GM12892 (cell line): ENCODE data around the gene NCR2.

Experiments
- DNase-seq: peaks from one replicate; pipeline ENCODE4 v3.0.0; 2011; ENCODE audit not compliant: insufficient read length
- FAIRE-seq: peaks from 2 replicates; lab custom pipeline; 2011; peaks lifted over from hg19 to GRCh38; lab: Jason Lieb, UNC
- POLR2A ChIP-seq: IDR thresholded peaks from 2 replicates; pipeline ENCODE4 v1.6.1; 2011; ENCODE audit warnings: low read depth, low read length, control low read depth
- POLR2AphosphoS5 ChIP-seq: IDR thresholded peaks from 2 replicates; pipeline ENCODE4 v1.6.1; 2011; ENCODE audit warnings: low read depth, low read length, control low read depth
- TAF1 ChIP-seq: IDR thresholded peaks from 2 replicates; pipeline ENCODE4 v1.6.1; 2011; ENCODE audit warnings: low read depth, mild to moderate bottlenecking, control low read depth, low read length, borderline replicate concordance

Gene NCR2

DNA sequence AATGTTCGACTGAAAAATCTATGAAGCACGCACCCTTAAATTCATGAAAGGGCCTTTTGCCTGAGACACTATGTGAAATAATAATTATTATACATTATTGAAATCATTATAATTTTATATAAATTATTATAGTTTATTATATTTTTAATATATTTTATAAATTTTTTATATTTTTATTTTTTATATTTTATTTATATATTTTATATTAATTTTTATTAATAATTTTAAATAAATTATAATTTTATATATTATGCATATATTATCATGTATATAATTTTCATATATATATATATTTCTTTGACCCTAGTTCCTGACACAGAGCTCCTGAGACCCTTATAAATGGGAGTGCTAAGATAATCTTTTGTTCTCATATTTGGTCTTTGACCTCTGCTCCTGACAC lies 13.5 kb downstream of the NCR2 start:
- DNase-seq (no peak), FAIRE-seq (no peak)
- no peak for TF ChIP-seq POLR2AphosphoS5

DNA sequence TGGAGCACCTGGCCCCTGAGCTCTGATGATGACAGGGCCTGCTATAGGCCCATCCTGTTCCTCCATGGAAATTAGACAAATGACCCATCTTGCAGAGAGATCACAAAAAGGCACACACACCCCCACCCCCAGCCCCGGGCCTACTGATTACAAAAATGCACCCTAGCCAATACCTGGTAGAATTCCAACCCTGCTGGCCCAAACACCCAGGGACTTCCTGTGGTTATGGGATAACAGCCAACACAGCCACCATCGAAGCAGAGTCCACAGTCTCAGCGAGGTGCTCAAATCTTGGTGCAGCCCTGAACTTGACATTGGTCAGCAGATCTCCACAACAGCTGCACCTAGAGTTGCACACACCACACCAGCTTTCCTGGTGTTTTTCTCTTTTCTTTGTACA lies 17.0 kb downstream of the NCR2 start:
- no peak for FAIRE-seq
- DNase-seq = no peak

DNA sequence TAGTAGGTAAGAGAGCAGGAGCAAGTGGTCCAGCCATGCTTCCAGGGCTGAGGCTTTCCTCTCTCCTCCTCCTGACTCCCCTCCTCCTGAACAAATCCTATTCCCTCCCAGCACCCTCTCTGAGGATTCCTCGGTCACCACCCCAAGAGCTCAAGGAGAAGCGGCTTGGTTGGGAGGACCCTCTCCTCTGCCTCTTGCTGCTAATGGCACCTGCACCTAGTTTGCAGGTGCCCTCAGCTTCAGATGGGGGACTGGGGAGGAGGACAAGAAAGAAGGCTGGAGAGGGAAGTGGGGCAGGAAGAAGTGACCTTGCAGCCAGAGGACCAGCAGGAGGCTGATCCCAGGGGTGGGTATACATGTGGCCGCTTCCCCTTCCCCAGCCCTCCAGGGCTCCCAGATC lies 17.5 kb downstream of the NCR2 start:
- no peak for FAIRE-seq

More for the DNA sequence above, 17.0 kb downstream of the NCR2 start:
- no peak for TF ChIP-seq TAF1
- no peak for TF ChIP-seq POLR2A
- TF ChIP-seq POLR2AphosphoS5 = no peak

DNA sequence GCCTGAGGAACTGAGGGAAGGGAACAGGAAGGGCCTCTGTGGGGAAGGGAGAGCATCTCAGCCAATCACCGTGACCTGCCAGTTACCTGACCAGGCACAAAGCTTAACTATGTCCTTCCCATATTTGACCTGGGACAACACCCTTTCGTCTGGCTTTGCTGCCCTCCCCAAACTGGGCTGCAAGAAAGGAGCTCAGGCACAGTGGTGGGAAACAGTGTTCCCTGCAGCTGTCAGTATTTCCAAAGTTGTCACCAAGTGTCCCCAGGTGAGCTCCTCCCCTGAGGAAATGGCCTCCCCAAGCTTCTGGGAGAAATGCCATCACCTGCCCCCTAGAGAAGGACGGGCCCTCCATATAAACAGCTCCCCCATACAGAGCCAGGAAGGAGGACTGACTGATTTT lies 17.9 kb downstream of the NCR2 start:
- TF ChIP-seq TAF1 (no peak), POLR2AphosphoS5 (no peak), POLR2A (no peak)
- FAIRE-seq (no peak), DNase-seq (no peak)

More for the DNA sequence above, 17.5 kb downstream of the NCR2 start:
- DNase-seq = no peak
- TF ChIP-seq POLR2AphosphoS5 = no peak
- TF ChIP-seq TAF1 = no peak
- TF ChIP-seq POLR2A = no peak

DNA sequence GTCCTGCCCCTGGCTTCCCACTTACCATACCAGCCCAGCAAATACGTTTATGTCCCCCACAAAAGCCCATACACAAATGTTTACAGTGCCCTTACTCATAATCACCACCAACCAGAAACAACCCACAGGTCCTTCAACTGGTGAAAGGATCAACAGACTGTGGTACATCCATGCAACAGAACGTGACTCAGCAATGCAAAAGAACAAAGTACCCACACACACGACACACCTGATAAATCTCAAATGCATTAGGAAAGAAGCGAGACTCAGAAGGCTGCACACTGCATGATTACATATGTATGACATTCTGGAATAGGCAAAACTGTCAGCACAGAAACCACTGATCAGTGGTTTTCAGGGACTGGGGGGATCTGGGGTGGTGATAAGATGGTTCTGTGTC lies 20.5 kb downstream of the NCR2 start:
- TF ChIP-seq POLR2A (no peak), POLR2AphosphoS5 (no peak), TAF1 (no peak)
- no peak for FAIRE-seq
- DNase-seq = no peak

GRCh38 chr6:41356825-41357224 lies 21.4 kb downstream of the NCR2 start:
- TF ChIP-seq POLR2A = no peak
- TF ChIP-seq TAF1 = no peak
- no peak for TF ChIP-seq POLR2AphosphoS5
- FAIRE-seq (no peak), DNase-seq (no peak)

- FAIRE-seq = no peak
- DNase-seq = no peak
These were observed 23.1 kb downstream of the NCR2 start for GRCh38 chr6:41358503-41358902.

GRCh38 chr6:41359617-41360313 lies 24.4 kb downstream of the NCR2 start:
- FAIRE-seq = no peak
- TF ChIP-seq POLR2A (no peak), TAF1 (no peak), POLR2AphosphoS5 (no peak)

More at GRCh38 chr6:41358503-41358902, 23.1 kb downstream of the NCR2 start:
- TF ChIP-seq POLR2AphosphoS5 (no peak), POLR2A (no peak), TAF1 (no peak)

DNA sequence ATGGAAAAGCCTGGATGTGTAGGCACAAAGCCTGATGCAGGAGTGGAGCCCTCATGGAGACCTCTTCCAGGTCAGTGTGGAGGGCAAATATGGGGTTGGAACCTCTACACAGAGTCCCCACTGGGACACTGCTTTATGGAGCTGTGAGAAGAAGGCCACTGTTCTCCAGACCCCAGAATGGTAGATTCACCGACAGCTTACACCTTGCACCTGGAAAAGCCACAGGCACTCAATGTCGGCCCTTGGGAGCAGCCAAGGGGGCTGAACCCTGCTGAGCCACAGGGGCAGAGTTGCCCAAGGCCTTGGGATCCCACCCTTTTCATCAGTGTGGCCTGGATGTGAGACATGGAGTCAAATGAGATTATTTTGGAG lies 24.9 kb downstream of the NCR2 start:
- DNase-seq = no peak
- FAIRE-seq = no peak
- TF ChIP-seq TAF1 (no peak), POLR2A (no peak), POLR2AphosphoS5 (no peak)

More at GRCh38 chr6:41359617-41360313, 24.4 kb downstream of the NCR2 start:
- DNase-seq = no peak

DNA sequence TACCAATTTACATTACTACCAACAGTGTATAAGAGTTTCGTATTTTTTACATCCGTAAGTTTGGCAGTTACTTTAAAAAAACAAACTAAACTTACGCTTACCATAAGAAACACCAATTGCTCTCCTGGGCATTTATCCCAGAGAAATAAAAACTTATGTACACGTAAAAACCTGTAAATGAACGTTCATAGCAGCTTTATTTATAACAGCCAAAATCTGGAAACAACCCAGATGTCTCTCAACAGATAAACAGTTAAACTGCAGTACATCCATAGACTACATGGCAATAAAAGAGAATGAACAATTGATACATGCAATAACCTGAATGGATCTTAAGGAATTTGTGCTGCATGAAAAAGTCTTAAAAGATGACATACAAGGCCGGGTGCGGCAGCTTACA lies 30.7 kb downstream of the NCR2 start:
- no peak for FAIRE-seq
- DNase-seq = no peak
- TF ChIP-seq POLR2AphosphoS5 (no peak), TAF1 (no peak)

DNA sequence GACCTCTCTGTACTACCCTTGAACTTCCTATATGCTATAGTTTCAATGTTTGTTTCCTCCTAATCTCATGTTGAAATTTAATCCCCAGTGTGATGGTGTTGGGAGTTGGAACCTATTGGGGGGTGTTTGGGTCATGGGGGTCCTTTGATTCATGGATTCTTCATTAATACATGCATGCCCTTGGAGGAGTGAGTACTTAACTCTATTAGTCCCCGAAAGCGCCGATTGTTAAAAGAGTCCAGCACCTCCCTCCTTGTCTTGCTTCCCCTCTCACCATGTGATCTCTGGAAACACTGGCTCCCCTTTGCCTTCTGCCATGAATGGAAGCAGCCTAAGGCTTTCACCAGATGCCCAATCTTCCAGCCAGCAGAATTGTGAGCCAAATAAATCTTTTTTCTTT lies 31.7 kb downstream of the NCR2 start:
- no peak for TF ChIP-seq POLR2A
- no peak for TF ChIP-seq POLR2AphosphoS5
- TF ChIP-seq TAF1 = no peak
- DNase-seq = no peak
- no peak for FAIRE-seq

GRCh38 chr6:41367700-41368099 lies 32.3 kb downstream of the NCR2 start:
- TF ChIP-seq TAF1 (no peak), POLR2AphosphoS5 (no peak), POLR2A (no peak)
- no peak for DNase-seq
- no peak for FAIRE-seq

DNA sequence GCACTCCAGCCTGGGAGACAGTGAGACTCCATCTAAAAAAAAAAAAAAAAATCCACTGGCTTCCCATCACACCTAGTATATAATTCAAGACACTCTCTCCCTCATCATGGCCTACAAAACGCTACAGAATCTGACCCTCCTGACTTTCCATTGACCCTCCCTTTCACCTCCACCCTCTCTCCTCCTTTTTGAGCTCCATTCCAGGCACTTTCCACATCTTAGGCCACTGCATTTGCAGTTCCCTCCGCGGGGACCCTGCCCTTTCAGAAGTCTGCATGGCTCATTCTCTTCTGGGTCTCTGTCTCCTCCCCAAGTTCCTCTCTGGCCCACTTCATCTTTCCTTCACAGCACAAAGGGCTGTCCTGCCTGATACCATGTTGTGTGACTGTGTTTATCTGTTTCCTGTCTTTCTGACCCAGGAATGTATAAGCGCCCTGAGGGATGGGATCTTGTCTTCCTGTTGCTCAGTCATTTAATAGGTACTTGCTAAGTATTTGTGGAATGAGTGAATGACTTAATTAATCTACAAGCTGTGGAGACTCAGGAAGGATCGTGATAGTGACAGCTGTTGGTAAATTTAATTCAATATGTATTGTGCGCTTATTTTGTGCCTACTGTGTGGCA lies 35.2 kb downstream of the NCR2 start:
- FAIRE-seq (no peak), DNase-seq (no peak)
- no peak for TF ChIP-seq POLR2AphosphoS5
- no peak for TF ChIP-seq TAF1
- TF ChIP-seq POLR2A = no peak

DNA sequence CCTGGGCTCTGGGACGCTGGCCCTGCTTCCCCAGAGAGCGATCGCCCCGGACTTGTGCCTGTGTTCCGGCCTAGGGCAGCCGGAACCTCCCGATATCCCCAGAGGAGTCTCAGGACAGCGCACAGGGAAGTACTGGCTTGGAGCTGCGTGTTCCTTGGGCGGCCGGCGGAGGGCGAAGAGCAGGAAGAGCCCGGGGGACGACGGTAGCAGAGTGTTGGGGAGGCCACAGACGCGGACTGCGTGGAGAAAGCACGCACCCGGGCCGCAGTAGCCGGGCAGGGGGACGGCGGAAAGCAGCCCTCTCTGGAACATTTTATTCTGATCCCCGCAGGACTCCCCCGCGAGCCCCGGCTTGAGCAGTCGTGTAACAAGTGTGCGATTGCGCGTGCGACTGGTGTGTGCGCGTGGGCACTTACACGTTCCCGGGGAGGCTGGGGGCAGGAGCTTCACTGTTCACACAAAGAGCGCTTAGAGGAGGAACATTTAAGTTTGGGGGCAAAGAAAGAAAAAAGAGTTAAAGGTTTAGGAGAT lies 36.1 kb downstream of the NCR2 start:
- DNase-seq (no peak), FAIRE-seq (no peak)
- no peak for TF ChIP-seq TAF1
- TF ChIP-seq POLR2AphosphoS5 = no peak
- no peak for TF ChIP-seq POLR2A
